Hepatocyte (in vitro differentiated cells): Measurements from ENCODE around the gene SRMS. TPM values are rescaled to one million over a fixed set of nuclear protein-coding genes. Genes with fewer than 3 reads are reported as not detected.

ENCODE experiments used
- DNase-seq: peaks from one replicate; pipeline ENCODE4 v3.0.0-alpha.2; 2016; ENCODE audit warnings: low spot score
- H2AFZ ChIP-seq: fragments of 200-600 bp; sonication (generic); 2 replicates; pipeline ENCODE4 v1.6.0; 2016; ENCODE audit warnings: antibody characterized with exemption, mild to moderate bottlenecking
- H3K27ac ChIP-seq: fragments of 200-600 bp; sonication (generic); 2 replicates; pipeline ENCODE4 v1.5.1; 2016; ENCODE audit warnings: mild to moderate bottlenecking
- H3K27me3 ChIP-seq: fragments of 200-600 bp; sonication (generic); 2 replicates; pipeline ENCODE4 v1.6.1; 2016
- H3K36me3 ChIP-seq: fragments of 200-600 bp; sonication (generic); replicated peaks from 2 replicates; pipeline ENCODE4 v1.5.1; 2016; ENCODE audit warnings: low read depth; ENCODE audit not compliant: insufficient read depth
- H3K4me1 ChIP-seq: fragments of 200-600 bp; sonication (generic); 2 replicates; pipeline ENCODE4 v1.5.1; 2016; ENCODE audit warnings: mild to moderate bottlenecking, moderate library complexity; ENCODE audit not compliant: insufficient read depth
- H3K4me2 ChIP-seq: fragments of 200-600 bp; sonication (generic); 2 replicates; pipeline ENCODE4 v1.6.0; 2016
- H3K4me3 ChIP-seq: fragments of 200-600 bp; sonication (generic); 2 replicates; pipeline ENCODE4 v1.5.1; 2016; ENCODE audit warnings: mild to moderate bottlenecking
- H3K79me2 ChIP-seq: fragments of 200-600 bp; sonication (generic); 2 replicates; pipeline ENCODE4 v1.6.0; 2017; ENCODE audit warnings: mild to moderate bottlenecking
- H3K9me2 ChIP-seq: fragments of 200-600 bp; sonication (generic); replicated peaks from 2 replicates; pipeline ENCODE4 v1.6.0; 2017; ENCODE audit warnings: mild to moderate bottlenecking; ENCODE audit not compliant: insufficient read depth
- H3K9me3 ChIP-seq: fragments of 200-600 bp; sonication (generic); 2 replicates; pipeline ENCODE4 v1.5.1; 2016; ENCODE audit warnings: low read depth, mild to moderate bottlenecking
- H4K20me1 ChIP-seq: fragments of 200-600 bp; sonication (generic); 2 replicates; pipeline ENCODE4 v1.6.0; 2016; ENCODE audit warnings: mild to moderate bottlenecking; ENCODE audit not compliant: insufficient read depth, poor library complexity, severe bottlenecking
- CTCF ChIP-seq: fragments of 200-600 bp; sonication (generic); IDR thresholded peaks from 2 replicates; pipeline ENCODE4 v1.5.1; 2016; ENCODE audit warnings: antibody characterized with exemption, mild to moderate bottlenecking; ENCODE audit not compliant: poor library complexity
- EZH2 ChIP-seq: fragments of 200-600 bp; sonication (generic); IDR thresholded peaks from 2 replicates; pipeline ENCODE4 v1.6.1; 2016; ENCODE audit warnings: antibody characterized with exemption, mild to moderate bottlenecking, borderline replicate concordance
- EZH2phosphoT487 ChIP-seq: fragments of 200-600 bp; sonication (generic); IDR thresholded peaks from one replicate; pipeline ENCODE4 v1.6.1; 2018; ENCODE audit warnings: antibody characterized with exemption, mild to moderate bottlenecking, low read depth, moderate library complexity; ENCODE audit not compliant: unreplicated experiment, severe bottlenecking
- WGBS: methylation state at CpG from one replicate; pipeline ENCODE4 v1.1.6; 2016; ENCODE audit warnings: low lambda C conversion rate; ENCODE audit errors: missing lambda C conversion rate; 5-methylcytosine and 5-hydroxymethylcytosine counted together
- polyA plus RNA-seq: library from polyadenylated mRNA; unstranded; fragments of >200 nt; fragmentation: Nextera tagmentation; extraction: Ambion mirVana; gene quantifications from 2 replicates; pipeline ENCODE4 v1.2.1, GENCODE V29; 2016
- total RNA-seq: library from RNA; depleted of rRNA; stranded (reverse); fragments of >200 nt; gene quantifications from 2 replicates; pipeline ENCODE4 v1.2.3, GENCODE V29; 2014

SRMS gene
- total and polyA plus RNA-seq, 2 experiments from 2014 or later: not detected

GRCh38 chr20:63544241-63544957, 3.1 kb downstream of the SRMS start:
- Histone ChIP-seq H3K36me3 (no peaks in the 10 kb centered on the region), H4K20me1 (no peaks in the 10 kb centered on the region), H3K79me2 (no peaks in the 10 kb centered on the region), H3K9me2 (no peaks in the 10 kb centered on the region), H3K4me1 (no peaks in the 10 kb centered on the region), H3K4me2 (no peak overlapping the region), H3K27me3 (no peaks in the 10 kb centered on the region), H2AFZ (no peak overlapping the region), H3K4me3 (no peak overlapping the region), H3K27ac (no peak overlapping the region), H3K9me3 (no peaks in the 10 kb centered on the region)
- 76% methylated on average over 27 of the region's 27 CpGs for WGBS
- TF ChIP-seq CTCF: no peak
- TF ChIP-seq EZH2: no peak
- no peak for TF ChIP-seq EZH2phosphoT487
- DNase-seq: no peak

- Histone ChIP-seq H3K27ac (no peak overlapping the region), H3K4me3 (no peak overlapping the region)
These were observed 3.8 kb downstream of the SRMS start for GRCh38 chr20:63543733-63544132.

GRCh38 chr20:63543131-63543530, 4.4 kb downstream of the SRMS start:
- TF ChIP-seq EZH2phosphoT487 (no peak), CTCF (no peak), EZH2 (no peak)
- Histone ChIP-seq H3K36me3 (no peaks in the 10 kb centered on the region), H3K4me3 (no peak overlapping the region), H3K4me1 (peaks cover 2% of the 10 kb centered on the region), H2AFZ (no peak overlapping the region), H3K27ac (no peak overlapping the region), H3K27me3 (no peaks in the 10 kb centered on the region), H4K20me1 (no peaks in the 10 kb centered on the region), H3K4me2 (no peak overlapping the region), H3K9me3 (no peaks in the 10 kb centered on the region), H3K79me2 (no peaks in the 10 kb centered on the region), H3K9me2 (no peaks in the 10 kb centered on the region)
- DNase-seq: no peak
- WGBS: 91% methylated on average over 10 of the region's 10 CpGs

More at GRCh38 chr20:63543733-63544132, 3.8 kb downstream of the SRMS start:
- Histone ChIP-seq H3K27me3 (no peaks in the 10 kb centered on the region), H3K4me1 (no peaks in the 10 kb centered on the region), H4K20me1 (no peaks in the 10 kb centered on the region), H3K4me2 (no peak overlapping the region), H3K36me3 (no peaks in the 10 kb centered on the region), H3K9me3 (no peaks in the 10 kb centered on the region), H2AFZ (no peak overlapping the region), H3K9me2 (no peaks in the 10 kb centered on the region), H3K79me2 (no peaks in the 10 kb centered on the region)
- DNase-seq: no peak
- no peak for TF ChIP-seq EZH2
- TF ChIP-seq EZH2phosphoT487: no peak
- TF ChIP-seq CTCF: no peak
- 95% methylated on average over 6 of the region's 6 CpGs for WGBS
